ENCODE data around the gene PRDX5. TPM values are rescaled to one million over a fixed set of nuclear protein-coding genes. Genes with fewer than 3 reads are reported as not detected.

PRDX5 gene
- total and polyA plus RNA-seq, 10 of the 15 experiments (the other 5 are each of a cell fraction or from before 2014, with no cell fraction given) = 95.7 to 406 (median 240) TPM

- ChIA-PET SMC1A (ENCODE audit: uncharacterized antibody, unreplicated experiment) (interaction anchor here (2.6 kb wide), 1 partner anchor 25 kb away, joined by 7 read pairs; no protein-coding TSS in a partner anchor), CTCF (interaction anchor here (0.7 to 2.2 kb wide), 4 partner anchors 11 to 50 kb away, joined by 3 to 13 read pairs (median 6); partner anchors contain the start of genes PRDX5 and TRMT112), RAD21 (ENCODE audit: unreplicated experiment) (interaction anchor here (4.9 kb wide), 1 partner anchor 11 kb away, joined by 30 read pairs; the partner anchor contains the start of genes PRDX5 and TRMT112), POLR2A (interaction anchor here (1.9 kb wide), 1 partner anchor 11 kb away, joined by 4 read pairs; the partner anchor contains the start of genes PRDX5 and TRMT112)
- WGBS (ENCODE audit: insufficient coverage, insufficient replicate concordance, low lambda C conversion rate, missing lambda C conversion rate) = 1% methylated on average over 9 of the region's 9 CpGs
- DNase-seq (ENCODE audit: low read depth, low spot score) (no peak), ATAC-seq (no peak), FAIRE-seq (no peak)
- Histone ChIP-seq H3K27ac (ENCODE audit: control insufficient read depth, insufficient read depth) (peak overlapping the region; percentile 79), H3K9ac (ENCODE audit: control insufficient read depth, insufficient read depth, low read length) (peak overlapping the region; percentile 80), H3K4me1 (ENCODE audit: control insufficient read depth, insufficient read depth, low read length) (peaks cover 17% of the 10 kb centered on the region), H3K4me2 (ENCODE audit: control insufficient read depth, insufficient read depth) (peak overlapping the region; percentile 99), H3K9me3 (replicated peaks; ENCODE audit: control insufficient read depth, insufficient read depth, low read length) (no peaks in the 10 kb centered on the region), H3K79me2 (ENCODE audit: control insufficient read depth, insufficient read depth, low read length) (peaks cover 26% of the 10 kb centered on the region), H2AFZ (ENCODE audit: control insufficient read depth, low read depth, low read length) (peak overlapping the region; percentile 58), H3K4me3 (peak overlapping the region; percentile 78), H3K36me3 (ENCODE audit: control insufficient read depth in 2 of 2, insufficient read depth in 2 of 2, low read length in 1 of 2) (peaks cover 0 to 3% of the 10 kb centered on the region in 2 experiments; a peak in 2 of 4 replicates), H3K27me3 (replicated peaks in 1 of 2; ENCODE audit: control insufficient read depth in 2 of 2, insufficient read depth in 2 of 2, low read length in 1 of 2) (no peaks in the 10 kb centered on the region), H4K20me1 (ENCODE audit: control insufficient read depth, insufficient read depth) (no peaks in the 10 kb centered on the region)
- in situ Hi-C loops (cut with MboI) (no loop called here), intact Hi-C loops (cut with micrococcal nuclease; ENCODE audit: unreplicated experiment) (loop anchor here (1.0 kb wide), 3 partner anchors 11 to 36 kb away; partner anchors contain the start of gene TRMT112)
- no TSS peak for BruUV-seq (replicated peaks)
- TF ChIP-seq NFXL1 (IDR thresholded peaks at IDR 0.05; ENCODE audit: borderline replicate concordance) (no peak), BCLAF1 (IDR thresholded peaks at IDR 0.05) (no peak), TCF7 (IDR thresholded peaks at IDR 0.05; ENCODE audit: borderline replicate concordance) (no peak), E2F8 (IDR thresholded peaks at IDR 0.05; ENCODE audit: low read depth, partially characterized antibody) (no peak), SREBF2 (IDR thresholded peaks at IDR 0.05; ENCODE audit: low read length) (no peak), MXI1 (IDR thresholded peaks at IDR 0.05; ENCODE audit: low read depth, low read length) (no peak), E2F4 (IDR thresholded peaks at IDR 0.05; ENCODE audit: low read depth, low read length) (no peak), YY1 (IDR thresholded peaks at IDR 0.05; ENCODE audit: low read depth, low read length) (no peak), ZSCAN29 (IDR thresholded peaks at IDR 0.05) (no peak), POU2F2 (IDR thresholded peaks at IDR 0.05; ENCODE audit: borderline replicate concordance, low read depth, low read length) (no peak), IKZF1 (conservative IDR thresholded peaks at IDR 0.05) (no peak), ZBTB11 (CRISPR knock-in tag; IDR thresholded peaks at IDR 0.05) (no peak)
These were observed 11.4 kb upstream of the PRDX5 start for GRCh38 chr11:64306563-64306875.

All from GM12878 (cell line).